NCI-H2107 (cell line): Measurements from ENCODE around the gene ZNF792.
A peak's percentile ranks its signal among the peaks of the same experiment; 100 is the strongest.
"Not testable (repeated sequence)": the region's sequence is repeated elsewhere in the genome, so short reads cannot be mapped to it uniquely, and the experiment has no call there.

Experiments
- DNase-seq: peaks from one replicate; lab custom pipeline; 2025; lab: John Stamatoyannopoulos, UW

Gene ZNF792

GRCh38 chr19:34963573-34964406, at the start of gene ZNF792:
TSS of gene ZNF792 (minus strand) at chr19:34964229. CDS start at chr19:34963662, 567 bp downstream.
- DNase-seq = no peak

- no peak for DNase-seq
These were observed 49.2 kb upstream of the ZNF792 start for GRCh38 chr19:35013041-35013819.

GRCh38 chr19:35011737-35012682, 48.0 kb upstream of the ZNF792 start:
- no peak for DNase-seq

- DNase-seq = no peak
These were observed 47.2 kb upstream of the ZNF792 start for GRCh38 chr19:35011091-35011689.

GRCh38 chr19:35009424-35010415, 45.7 kb upstream of the ZNF792 start:
- no peak for DNase-seq

- no peak for DNase-seq
These were observed 44.9 kb upstream of the ZNF792 start for GRCh38 chr19:35008891-35009341.

- DNase-seq = not testable (repeated sequence)
These were observed 43.4 kb upstream of the ZNF792 start for GRCh38 chr19:35007427-35007826.

- no peak for DNase-seq
These were observed 43.0 kb upstream of the ZNF792 start for GRCh38 chr19:35006999-35007365.

- DNase-seq = no peak
These were observed 42.4 kb upstream of the ZNF792 start for GRCh38 chr19:35006342-35006998.

GRCh38 chr19:35006007-35006341, 41.9 kb upstream of the ZNF792 start:
- DNase-seq = not testable (repeated sequence)

- no peak for DNase-seq
These were observed 41.4 kb upstream of the ZNF792 start for GRCh38 chr19:35005256-35005977.

- DNase-seq = no peak
These were observed 40.7 kb upstream of the ZNF792 start for GRCh38 chr19:35004517-35005255.

GRCh38 chr19:35002037-35002535, 38.1 kb upstream of the ZNF792 start:
- no peak for DNase-seq

GRCh38 chr19:35000647-35001501, 36.8 kb upstream of the ZNF792 start:
- no peak for DNase-seq

GRCh38 chr19:35000338-35000646, 36.3 kb upstream of the ZNF792 start:
- DNase-seq = no peak

GRCh38 chr19:34999498-35000337, 35.7 kb upstream of the ZNF792 start, which contains the start of gene GRAMD1A:
TSS of gene GRAMD1A (plus strand) at chr19:35000323. CDS start at chr19:35000479, 156 bp downstream.
- peak; percentile 39 for DNase-seq
